Stimulated activated CD4-positive, alpha-beta T cell treated with anti-CD3 and anti-CD28 coated beads, Interleukin-15, amount 100 ng/mL, for 24 hours (primary cell): ENCODE results near the gene VPS29.

Source experiments
- DNase-seq: peaks from one replicate; pipeline ENCODE4 v3.0.0-alpha.2; 2020

VPS29 gene

DNA sequence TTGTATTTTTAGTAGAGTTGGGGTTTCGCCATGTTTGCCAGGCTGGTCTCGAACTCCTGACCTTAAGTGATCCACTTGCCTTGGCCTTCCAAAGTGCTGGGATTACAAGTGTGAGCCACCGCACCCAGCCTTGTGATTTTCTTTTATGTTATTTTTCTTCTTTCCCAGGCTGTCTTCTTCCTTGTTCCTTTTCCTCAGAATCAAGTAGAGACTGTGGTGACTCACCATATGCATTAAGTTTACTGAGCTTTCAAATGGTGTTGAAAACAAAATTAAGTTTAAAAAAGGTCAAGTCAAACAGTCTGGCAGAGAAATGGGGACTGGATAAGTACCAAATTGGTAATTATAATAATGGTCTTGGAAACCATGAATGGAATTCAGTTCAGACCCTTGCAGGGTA lies 57.5 kb downstream of the VPS29 start:
- DNase-seq = no peak
